NCI-H774 (cell line): Measurements from ENCODE around the gene FBXO10.
"Not testable (repeated sequence)": the region's sequence is repeated elsewhere in the genome, so short reads cannot be mapped to it uniquely, and the experiment has no call there.

ENCODE experiments used
- DNase-seq: peaks from one replicate; lab custom pipeline; 2025; lab: John Stamatoyannopoulos, UW

FBXO10 gene

GRCh38 chr9:37511016-37512010 lies 64.9 kb downstream of the FBXO10 start:
- no peak for DNase-seq

GRCh38 chr9:37510053-37510452 lies 66.1 kb downstream of the FBXO10 start:
- not testable (repeated sequence) for DNase-seq

GRCh38 chr9:37509536-37509935 lies 66.6 kb downstream of the FBXO10 start:
- no peak for DNase-seq

GRCh38 chr9:37508834-37509206 lies 67.4 kb downstream of the FBXO10 start:
- DNase-seq, result no peak

- DNase-seq, result no peak
Measured at GRCh38 chr9:37508135-37508833, 67.9 kb downstream of the FBXO10 start.

- DNase-seq, result no peak
Measured at GRCh38 chr9:37507566-37508134, 68.5 kb downstream of the FBXO10 start.

GRCh38 chr9:37504605-37505004 lies 71.6 kb downstream of the FBXO10 start:
- DNase-seq, result no peak

GRCh38 chr9:37503736-37504135 lies 72.4 kb downstream of the FBXO10 start:
- no peak for DNase-seq

GRCh38 chr9:37501957-37502596 lies 74.1 kb downstream of the FBXO10 start:
- no peak for DNase-seq

- no peak for DNase-seq
Measured at GRCh38 chr9:37499297-37499696, 76.9 kb downstream of the FBXO10 start.

- no peak for DNase-seq
Measured at GRCh38 chr9:37498457-37498856, 77.7 kb downstream of the FBXO10 start.

- DNase-seq, result no peak
Measured at GRCh38 chr9:37497320-37497719, 78.9 kb downstream of the FBXO10 start.

- no peak for DNase-seq
Measured at GRCh38 chr9:37496020-37496419, 80.2 kb downstream of the FBXO10 start.

GRCh38 chr9:37495571-37495970 lies 80.6 kb downstream of the FBXO10 start:
- DNase-seq, result no peak

- DNase-seq, result no peak
Measured at GRCh38 chr9:37491939-37492338, 84.2 kb downstream of the FBXO10 start.

GRCh38 chr9:37486616-37487548 lies 89.3 kb downstream of the FBXO10 start:
- DNase-seq, result no peak

- no peak for DNase-seq
Measured at GRCh38 chr9:37486256-37486615, 89.9 kb downstream of the FBXO10 start.

GRCh38 chr9:37485389-37486255 lies 90.6 kb downstream of the FBXO10 start, which contains the start of gene POLR1E:
TSS of gene POLR1E (plus strand) at chr9:37485948. CDS start at chr9:37486048, 100 bp downstream.
- peak; percentile 94 for DNase-seq

GRCh38 chr9:37480759-37481158 lies 95.4 kb downstream of the FBXO10 start:
- DNase-seq, result no peak

GRCh38 chr9:37477987-37478619 lies 98.1 kb downstream of the FBXO10 start:
- DNase-seq, result not testable (repeated sequence)
